Heart left ventricle (tissue), 16 donors: Measurements from ENCODE around the gene RASGEF1C. TPM values are rescaled to one million over a fixed set of nuclear protein-coding genes. Genes with fewer than 3 reads are reported as not detected.

ENCODE experiments used
- ATAC-seq, 4 donors: fragments of 200-7000 bp; cut with Tn5 transposase; one replicate each; pipeline ENCODE4 v1.9.1; 2020 to 2022; ENCODE audit warnings: moderate library complexity in 4 of 4, mild to moderate bottlenecking in 3 of 4, moderate number of reproducible peaks in 1 of 4
- DNase-seq, 5 donors: peaks; one replicate each; pipeline ENCODE4 v3.0.0-alpha.2; 2020
- H3K27ac ChIP-seq, 12 donors: fragments of 200-600 bp; sonication (generic) in 4 of 12; one replicate each; pipeline versions ENCODE4 v1.5.0 to v1.8.0; 2016 to 2022; ENCODE audit warnings: mild to moderate bottlenecking in 2 of 12
- H3K27me3 ChIP-seq, 9 donors: fragments of 200-600 bp; sonication (generic) in 2 of 9; one replicate each; pipeline versions ENCODE4 v1.5.1 to v1.8.0; 2016 to 2022; ENCODE audit warnings: mild to moderate bottlenecking in 3 of 9
- H3K36me3 ChIP-seq, 9 donors: fragments of 200-600 bp; sonication (generic) in 2 of 9; one replicate each; pipeline versions ENCODE4 v1.5.0 to v1.8.0; 2018 to 2022; ENCODE audit warnings: mild to moderate bottlenecking in 2 of 9
- H3K4me1 ChIP-seq, 12 donors: fragments of 200-600 bp; sonication (generic) in 4 of 12; one replicate each; pipeline versions ENCODE4 v1.5.0 to v1.8.0; 2016 to 2022; ENCODE audit warnings: mild to moderate bottlenecking in 3 of 12
- H3K4me3 ChIP-seq, 12 donors: fragments of 200-600 bp; sonication (generic) in 4 of 12; one replicate each; pipeline versions ENCODE4 v1.5.0 to v1.8.0; 2017 to 2022; ENCODE audit warnings: mild to moderate bottlenecking in 9 of 12, moderate library complexity in 4 of 12
- H3K9me3 ChIP-seq, 12 donors: fragments of 200-600 bp; sonication (generic) in 4 of 12; one replicate each; pipeline versions ENCODE4 v1.5.0 to v1.8.0; 2016 to 2022; ENCODE audit warnings: mild to moderate bottlenecking in 1 of 12
- CTCF ChIP-seq, 12 donors: fragments of 200-600 bp; sonication (generic) in 4 of 12; IDR thresholded peaks; one replicate each; pipeline versions ENCODE4 v1.5.0 to v1.8.0; 2018 to 2022; ENCODE audit warnings: antibody characterized with exemption in 12 of 12, mild to moderate bottlenecking in 5 of 12
- POLR2A ChIP-seq, 2 donors: fragments of 450-650 bp; IDR thresholded peaks; one replicate each; pipeline ENCODE4 v1.6.1; 2017; ENCODE audit warnings: antibody characterized with exemption in 2 of 2, mild to moderate bottlenecking in 2 of 2, moderate library complexity in 2 of 2
- WGBS, 4 donors: extraction: QIAGEN DNeasy Blood & Tissue Kit in 2 of 4; methylation state at CpG; one replicate each; pipeline versions ENCODE4 v1.1.5 to v1.1.7; 2013 to 2018; 5-methylcytosine and 5-hydroxymethylcytosine counted together
- intact Hi-C, 10 donors: fragments of 100-400 bp; cut with DNase I; formaldehyde crosslinking; loops; one replicate each; pipeline versions ENCODE4 v1.11.1 to v1.14.2; 2022
- polyA plus RNA-seq, 2 donors: library from polyadenylated mRNA; stranded (reverse); fragments of 200-250 nt; gene quantifications; one replicate each; pipeline ENCODE4 v1.2.3, GENCODE V29; 2013
- total RNA-seq, 9 donors: library from RNA; depleted of rRNA in 2 of 9; stranded (reverse); fragments of >200 nt in 2 of 9; fragmentation: NEBNext Ultra II Directional in 3 of 9; extraction: Animal tissue kit (Norgen Biotek cat#: 25700) in 3 of 9; gene quantifications; one replicate each; pipeline versions ENCODE4 v1.1.0 to v1.2.4, GENCODE V29; 2016 to 2023
- donor health status: ischemic (EF 13 %, LVEDD 7.1; RV severe dilation, severe dysfunction).
- donor health status: healthy with polysubstance abuse.
- donor health status: DM: no; HTN: yes; CAD: no.
- donor health status: DM: no; HTN: no; CAD: no.
- donor health status: ischemic (EF 25% LVEDD 6.9; RV normal size, moderate dysfunction).
- donor health status: ischemic (EF 25% LVEDD 5.7; RV mildly dilated, moderate dysfunction).
- donor health status: healthy.
- donor health status: DM: yes; HTN: yes; CAD: no.
- donor health status: ischemic (EF 35%, LVEDD 5.7; RV mildly dilated, moderate dysfunction).
- donor health status: nonischemic (EF 11% LVEDD 7.7; RV severe dilation, severe dysfunction).
- donor health status: DM: yes; HTN: yes; CAD: no.
- donor health status: PGD.
- donor health status: ischemic (EF 29% LVEDD 5.4; RV normal size, mild dysfunction).
- donor health status: nonischemic (EF 23%, LVEDD 6.1; RV moderate dilation, normal function).

The RASGEF1C gene
- total and polyA plus RNA-seq, 11 donors: 0.14 to 0.75 (median 0.19) TPM; not detected in 4

DNA sequence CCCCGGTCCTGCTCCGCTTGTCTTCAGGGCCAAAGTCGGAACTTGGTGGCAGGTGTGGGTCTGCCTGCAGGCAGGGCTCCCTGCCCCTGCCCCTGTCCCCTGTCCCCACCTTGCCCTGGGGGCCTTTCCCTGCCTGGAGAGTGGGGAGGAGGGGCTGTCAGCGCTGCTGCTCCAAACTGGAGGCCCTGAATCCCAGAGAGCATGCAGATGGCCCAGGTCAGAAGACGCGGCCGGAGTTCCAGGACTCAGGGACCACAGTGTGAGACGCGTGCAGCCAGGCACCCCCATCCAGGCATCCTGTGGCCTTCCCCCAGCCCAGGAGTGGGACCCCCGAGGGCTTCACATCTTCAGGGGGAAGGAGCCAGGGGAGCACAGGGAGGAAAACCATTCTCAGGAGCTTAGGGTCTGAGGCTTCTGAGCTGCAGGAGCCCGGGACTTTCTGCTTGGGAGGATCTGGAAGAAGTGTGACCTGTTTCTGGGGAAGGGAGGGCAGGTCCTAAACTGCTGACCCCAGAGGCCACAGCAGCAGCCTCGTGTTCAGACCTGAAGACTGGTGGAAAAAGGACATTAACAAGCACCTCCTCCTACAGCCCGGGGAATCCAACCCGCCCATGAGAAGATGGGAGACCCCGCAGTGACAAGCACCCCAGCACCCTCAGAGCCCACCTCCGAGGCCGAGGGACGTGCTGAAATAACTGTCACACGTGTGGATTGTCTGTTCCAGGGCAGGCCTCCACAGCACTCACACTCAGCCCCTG is 38.0 kb downstream of the RASGEF1C start:
- no peak for DNase-seq
- intact Hi-C loops: no loop called here
- Histone ChIP-seq H3K9me3 (no peaks in the 10 kb centered on the region), H3K27me3 (peaks cover 0 to 4% (median 0%) of the 10 kb centered on the region in 9 donors), H3K27ac (peak overlapping the region in 3 of 12 donors; percentile 3 to 57 (median 20)), H3K4me3 (no peak overlapping the region), H3K36me3 (no peaks in the 10 kb centered on the region), H3K4me1 (peaks cover 0 to 34% (median under 1%) of the 10 kb centered on the region in 12 donors)
- 67 to 81% (median 79%) methylated on average over 18 to 19 of the region's 19 CpGs for WGBS, 4 donors
- no peak for ATAC-seq
- TF ChIP-seq POLR2A (IDR thresholded peaks at IDR 0.05) (no peak), CTCF (IDR thresholded peaks at IDR 0.05) (no peak)

GRCh38 chr5:180170106-180170809 is 38.8 kb downstream of the RASGEF1C start:
- ATAC-seq (peak in 3 of 4 donors; percentile 31 to 53 (median 51)), DNase-seq (peak in 1 of 5 donors; percentile 28)
- 45 to 62% (median 52%) methylated on average over 27 to 32 of the region's 32 CpGs for WGBS, 4 donors
- TF ChIP-seq POLR2A (IDR thresholded peaks at IDR 0.05) (no peak), CTCF (IDR thresholded peaks at IDR 0.05) (no peak)
- Histone ChIP-seq H3K36me3 (no peaks in the 10 kb centered on the region), H3K27ac (peak overlapping the region in 3 of 12 donors; percentile 3 to 57 (median 20)), H3K27me3 (peaks cover 0 to 4% (median 0%) of the 10 kb centered on the region in 9 donors), H3K9me3 (peaks cover 0 to under 1% (median 0%) of the 10 kb centered on the region in 12 donors), H3K4me1 (peaks cover 0 to 34% (median under 1%) of the 10 kb centered on the region in 12 donors), H3K4me3 (no peak overlapping the region)
- intact Hi-C loops: no loop called here

DNA sequence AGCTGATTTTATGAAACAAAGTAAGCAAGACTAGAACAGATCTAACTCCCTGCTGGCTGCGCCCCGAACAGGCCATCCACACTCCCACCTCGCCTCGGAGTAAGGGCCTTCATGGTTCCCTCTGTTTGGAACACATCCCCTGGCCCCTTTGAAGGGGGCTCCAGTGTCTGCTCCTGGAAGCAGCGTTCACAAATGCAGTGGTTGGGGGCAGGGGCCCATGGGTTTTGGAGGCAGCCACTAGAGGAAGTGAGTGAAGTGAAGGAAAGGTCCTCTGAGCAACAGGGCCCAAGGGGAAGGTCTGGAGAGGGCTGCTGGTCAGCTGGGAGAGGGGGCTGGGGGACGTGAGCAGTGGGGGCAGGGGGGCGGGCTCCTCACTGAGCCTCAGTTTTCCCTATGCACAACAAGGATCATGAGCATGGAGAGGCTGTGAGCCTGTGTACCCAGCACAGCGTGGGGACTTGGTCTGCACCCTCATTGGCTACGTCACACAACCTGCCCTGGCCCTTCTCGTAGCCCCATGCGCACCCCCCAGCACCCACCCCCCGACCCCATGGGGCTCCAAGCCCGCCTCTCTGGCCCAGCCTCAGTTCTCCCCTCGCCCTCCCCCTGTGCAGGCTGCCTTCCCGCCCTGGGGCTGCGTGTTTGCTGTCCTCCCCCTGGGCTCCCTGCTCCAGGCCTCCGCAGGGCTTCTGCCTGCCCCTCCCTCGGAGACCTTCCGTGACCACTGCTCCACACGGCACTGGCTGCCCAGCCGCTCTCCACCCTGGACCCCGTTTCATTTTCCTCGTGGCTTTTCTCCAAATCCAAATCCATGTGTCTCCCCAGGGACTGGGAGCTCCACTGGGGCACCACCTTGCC is 39.5 kb downstream of the RASGEF1C start:
- no peak overlapping the region for H3K4me3 ChIP-seq
- H3K36me3 ChIP-seq: no peaks in the 10 kb centered on the region
- peaks cover 0 to 34% (median under 1%) of the 10 kb centered on the region in 12 donors for H3K4me1 ChIP-seq
- intact Hi-C loops: no loop called here
- WGBS, 4 donors: 63 to 68% (median 66%) methylated on average over 14 to 23 of the region's 23 CpGs
- DNase-seq: no peak
- TF ChIP-seq POLR2A (IDR thresholded peaks at IDR 0.05) (no peak), CTCF (IDR thresholded peaks at IDR 0.05) (no peak)
- peak overlapping the region in 2 of 12 donors; percentile 9 to 28 for H3K27ac ChIP-seq
- H3K9me3 ChIP-seq: peaks cover 0 to 8% (median 0%) of the 10 kb centered on the region in 12 donors
- peak in 1 of 4 donors; percentile 11 for ATAC-seq
- H3K27me3 ChIP-seq: peaks cover 0 to 5% (median 0%) of the 10 kb centered on the region in 9 donors
